ENCODE results near the gene KRT28.
"Not testable (repeated sequence)": the region's sequence is repeated elsewhere in the genome, so short reads cannot be mapped to it uniquely, and the experiment has no call there.

KRT28 gene

GRCh38 chr17:40778461-40778860, 21.3 kb downstream of the KRT28 start:
- DNase-seq = no peak

DNA sequence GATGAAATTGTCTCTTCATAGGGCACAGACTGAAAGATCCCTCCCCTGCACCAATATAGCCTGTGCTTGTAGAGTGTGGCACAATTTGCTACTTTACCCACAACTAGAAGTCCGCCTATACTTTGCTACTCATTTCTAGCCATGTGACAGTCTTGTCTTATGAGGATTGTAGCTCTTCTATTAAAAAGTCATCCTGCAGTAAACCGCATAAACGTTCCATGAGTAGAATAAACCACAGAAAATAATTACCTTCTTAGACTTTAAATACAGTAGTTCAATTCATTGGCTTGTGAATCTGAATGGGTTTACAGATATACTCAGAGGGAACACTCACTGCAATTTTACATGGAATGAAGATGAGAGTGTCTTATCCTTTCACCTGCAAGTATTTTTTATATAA, 21.8 kb downstream of the KRT28 start:
- DNase-seq = no peak

DNA sequence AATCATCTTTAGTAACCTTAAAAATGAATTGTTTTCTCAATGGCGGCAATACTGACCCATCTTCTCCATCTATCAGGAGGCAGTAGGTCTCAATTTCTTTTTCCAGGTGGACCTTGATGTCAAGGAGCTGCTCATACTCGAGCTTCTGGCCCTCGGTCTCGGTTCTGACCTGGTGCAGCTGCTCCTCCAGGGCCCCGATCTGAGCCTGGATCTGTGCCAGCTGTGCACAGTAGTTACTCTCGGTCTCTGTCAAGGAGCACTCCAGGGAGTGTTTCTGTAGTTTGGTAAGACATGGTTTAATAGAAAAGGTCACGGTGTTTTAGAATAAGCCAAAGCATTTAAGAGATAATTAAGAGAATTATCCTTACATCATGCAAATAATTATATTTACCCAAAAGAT, 22.3 kb downstream of the KRT28 start:
- DNase-seq = no peak

DNA sequence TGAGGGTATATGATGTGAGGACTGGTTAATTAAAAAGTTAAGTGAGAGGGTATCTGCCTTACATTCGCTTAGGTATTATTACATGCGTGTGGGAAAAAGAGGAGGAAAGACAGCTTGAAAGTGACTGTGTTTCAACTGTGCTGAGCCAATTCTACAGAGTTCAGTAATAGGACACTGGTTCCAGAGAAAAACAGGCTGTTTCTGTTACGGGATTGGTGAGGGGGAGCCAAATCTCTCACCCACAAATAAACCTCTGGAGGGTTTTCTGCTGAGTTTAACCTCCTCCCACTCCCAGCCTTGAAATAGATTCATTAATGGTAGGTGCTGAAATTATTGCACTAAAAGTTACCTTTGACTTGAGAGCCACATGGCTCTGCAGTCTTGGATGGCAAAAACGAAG, 23.8 kb downstream of the KRT28 start:
- no peak for DNase-seq

GRCh38 chr17:40772101-40772500, 27.7 kb downstream of the KRT28 start, which contains the start of gene KRT26:
KRT26 (minus strand) TSS chr17:40772201; CDS start chr17:40772113, 88 bp downstream.
- no peak for DNase-seq

GRCh38 chr17:40765657-40766056, 34.1 kb downstream of the KRT28 start:
- no peak for DNase-seq

GRCh38 chr17:40763752-40764151, 36.0 kb downstream of the KRT28 start:
- no peak for DNase-seq

GRCh38 chr17:40760105-40761016, 39.4 kb downstream of the KRT28 start:
- DNase-seq = no peak

GRCh38 chr17:40755231-40755630, 44.5 kb downstream of the KRT28 start, which contains the start of gene KRT25:
KRT25 (minus strand) TSS chr17:40755331; CDS start chr17:40755271, 60 bp downstream.
- no peak for DNase-seq

DNA sequence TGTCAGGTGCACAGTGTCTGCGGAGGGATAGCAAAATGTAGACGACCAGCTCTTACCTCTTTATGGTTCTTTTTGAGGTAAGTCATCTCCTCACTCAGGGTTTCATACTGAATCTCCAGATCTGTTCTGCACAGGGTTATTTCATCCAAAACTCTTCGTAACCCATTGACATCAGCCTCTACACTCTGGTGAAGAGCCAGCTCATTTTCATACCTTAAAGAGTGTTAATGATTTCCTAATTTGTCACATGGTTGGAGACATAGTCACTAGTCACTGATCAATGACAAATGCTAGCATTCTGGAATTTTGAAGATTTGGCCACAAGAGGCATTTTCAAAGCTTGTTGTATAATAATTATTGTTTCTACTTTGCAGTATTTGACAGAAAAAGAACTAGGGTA, 46.0 kb downstream of the KRT28 start:
- no peak for DNase-seq

GRCh38 chr17:40751065-40751464, 48.7 kb downstream of the KRT28 start:
- DNase-seq = no peak

- DNase-seq = no peak
These were observed 49.4 kb downstream of the KRT28 start for GRCh38 chr17:40750391-40750790.

DNA sequence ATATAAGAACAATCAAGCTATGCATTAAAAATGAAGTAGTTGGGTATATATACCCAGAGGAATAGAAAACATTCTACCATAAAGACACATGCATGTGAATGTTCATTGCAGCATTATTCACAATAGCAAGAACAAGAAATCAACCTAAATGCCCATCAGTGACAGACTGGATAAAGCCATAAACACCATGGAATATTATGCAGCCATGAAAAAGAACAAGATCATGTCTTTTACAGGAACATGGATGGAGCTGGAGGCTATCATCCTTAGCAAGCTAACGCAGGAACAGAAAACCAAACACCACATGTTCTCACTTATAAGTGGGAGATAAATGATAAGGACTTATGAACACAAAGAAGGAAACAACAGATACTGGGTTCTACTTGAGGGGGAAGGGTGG, 51.1 kb downstream of the KRT28 start:
- DNase-seq = not testable (repeated sequence)
